ENCODE measurements around the gene ANKRD17.

The ANKRD17 gene

GRCh38 chr4:73252001-73252400 is 6.6 kb downstream of the ANKRD17 start:
- Histone ChIP-seq H3K4me3 (IDR thresholded peaks at IDR 0.05; ENCODE audit: insufficient read depth, low read depth, low read length) (no peak overlapping the region), H3K4me2 (no peak overlapping the region), H4K20me1 (ENCODE audit: insufficient read depth) (peaks cover 82% of the 10 kb centered on the region), H2AFZ (ENCODE audit: low read depth) (no peak overlapping the region), H3K36me3 (ENCODE audit: insufficient read depth) (no peaks in the 10 kb centered on the region; the same call in 1 of the 2 replicates), H3K4me1 (ENCODE audit: low read depth, poor library complexity, severe bottlenecking) (peaks cover 48% of the 10 kb centered on the region), H3K27me3 (ENCODE audit: insufficient read depth, low read depth) (no peaks in the 10 kb centered on the region), H3K79me2 (ENCODE audit: insufficient read depth, low read depth) (peaks cover 100% of the 10 kb centered on the region), H3K9ac (no peak overlapping the region), H3K27ac (no peak overlapping the region)
- TF ChIP-seq, protein P1, sequence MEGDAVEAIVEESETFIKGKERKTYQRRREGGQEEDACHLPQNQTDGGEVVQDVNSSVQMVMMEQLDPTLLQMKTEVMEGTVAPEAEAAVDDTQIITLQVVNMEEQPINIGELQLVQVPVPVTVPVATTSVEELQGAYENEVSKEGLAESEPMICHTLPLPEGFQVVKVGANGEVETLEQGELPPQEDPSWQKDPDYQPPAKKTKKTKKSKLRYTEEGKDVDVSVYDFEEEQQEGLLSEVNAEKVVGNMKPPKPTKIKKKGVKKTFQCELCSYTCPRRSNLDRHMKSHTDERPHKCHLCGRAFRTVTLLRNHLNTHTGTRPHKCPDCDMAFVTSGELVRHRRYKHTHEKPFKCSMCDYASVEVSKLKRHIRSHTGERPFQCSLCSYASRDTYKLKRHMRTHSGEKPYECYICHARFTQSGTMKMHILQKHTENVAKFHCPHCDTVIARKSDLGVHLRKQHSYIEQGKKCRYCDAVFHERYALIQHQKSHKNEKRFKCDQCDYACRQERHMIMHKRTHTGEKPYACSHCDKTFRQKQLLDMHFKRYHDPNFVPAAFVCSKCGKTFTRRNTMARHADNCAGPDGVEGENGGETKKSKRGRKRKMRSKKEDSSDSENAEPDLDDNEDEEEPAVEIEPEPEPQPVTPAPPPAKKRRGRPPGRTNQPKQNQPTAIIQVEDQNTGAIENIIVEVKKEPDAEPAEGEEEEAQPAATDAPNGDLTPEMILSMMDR (conservative IDR thresholded peaks at IDR 0.05; ENCODE audit: low read depth, low read length), result no peak

- TF ChIP-seq, protein P1 (conservative IDR thresholded peaks at IDR 0.05; ENCODE audit: low read depth, low read length), result peak; percentile 25; the same call in 1 of the 2 replicates
- peaks cover 100% of the 10 kb centered on the region for H3K79me2 ChIP-seq (ENCODE audit: insufficient read depth, low read depth)
- peaks cover 43% of the 10 kb centered on the region for H3K4me1 ChIP-seq (ENCODE audit: low read depth, poor library complexity, severe bottlenecking)
- H4K20me1 ChIP-seq (ENCODE audit: insufficient read depth), result peaks cover 81% of the 10 kb centered on the region
- no peaks in the 10 kb centered on the region for H3K27me3 ChIP-seq (ENCODE audit: insufficient read depth, low read depth)
- no peak overlapping the region for H3K9ac ChIP-seq
- no peak overlapping the region for H2AFZ ChIP-seq (ENCODE audit: low read depth)
- no peaks in the 10 kb centered on the region; the same call in 1 of the 2 replicates for H3K36me3 ChIP-seq (ENCODE audit: insufficient read depth)
- no peak overlapping the region for H3K4me3 ChIP-seq (IDR thresholded peaks at IDR 0.05; ENCODE audit: insufficient read depth, low read depth, low read length)
- H3K4me2 ChIP-seq, result no peak overlapping the region
- H3K27ac ChIP-seq, result no peak overlapping the region
Measured at GRCh38 chr4:73251384-73251783, 7.2 kb downstream of the ANKRD17 start.

DNA sequence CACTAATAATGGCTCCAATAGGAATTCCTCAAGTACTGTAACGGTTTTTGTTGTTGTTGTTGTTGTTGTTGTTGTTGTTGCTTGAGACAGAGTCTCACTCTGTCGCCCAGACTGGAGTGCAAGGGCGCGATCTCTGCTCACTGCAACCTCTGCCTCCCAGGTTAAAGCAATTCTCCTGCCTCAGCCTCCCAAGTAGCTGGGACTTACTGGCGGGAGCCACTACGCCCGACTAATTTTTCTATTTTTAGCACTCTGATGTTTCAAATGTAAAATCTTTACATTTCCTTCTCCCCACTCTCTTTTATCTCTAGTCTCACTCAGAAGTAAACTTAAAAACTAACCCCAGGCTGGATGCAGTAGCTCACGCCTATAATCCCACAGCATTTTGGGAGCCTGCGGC is 8.0 kb downstream of the ANKRD17 start:
- H2AFZ ChIP-seq (ENCODE audit: low read depth), result no peak overlapping the region
- no peak overlapping the region for H3K27ac ChIP-seq
- peaks cover 100% of the 10 kb centered on the region for H3K79me2 ChIP-seq (ENCODE audit: insufficient read depth, low read depth)
- H3K4me3 ChIP-seq (IDR thresholded peaks at IDR 0.05; ENCODE audit: insufficient read depth, low read depth, low read length), result no peak overlapping the region
- TF ChIP-seq, protein P1 (conservative IDR thresholded peaks at IDR 0.05; ENCODE audit: low read depth, low read length), result no peak
- peaks cover 36% of the 10 kb centered on the region for H3K4me1 ChIP-seq (ENCODE audit: low read depth, poor library complexity, severe bottlenecking)
- no peak overlapping the region for H3K9ac ChIP-seq
- H3K36me3 ChIP-seq (ENCODE audit: insufficient read depth), result no peaks in the 10 kb centered on the region; the same call in 1 of the 2 replicates
- H3K4me2 ChIP-seq, result no peak overlapping the region
- H3K27me3 ChIP-seq (ENCODE audit: insufficient read depth, low read depth), result no peaks in the 10 kb centered on the region
- peaks cover 81% of the 10 kb centered on the region for H4K20me1 ChIP-seq (ENCODE audit: insufficient read depth)

DNA sequence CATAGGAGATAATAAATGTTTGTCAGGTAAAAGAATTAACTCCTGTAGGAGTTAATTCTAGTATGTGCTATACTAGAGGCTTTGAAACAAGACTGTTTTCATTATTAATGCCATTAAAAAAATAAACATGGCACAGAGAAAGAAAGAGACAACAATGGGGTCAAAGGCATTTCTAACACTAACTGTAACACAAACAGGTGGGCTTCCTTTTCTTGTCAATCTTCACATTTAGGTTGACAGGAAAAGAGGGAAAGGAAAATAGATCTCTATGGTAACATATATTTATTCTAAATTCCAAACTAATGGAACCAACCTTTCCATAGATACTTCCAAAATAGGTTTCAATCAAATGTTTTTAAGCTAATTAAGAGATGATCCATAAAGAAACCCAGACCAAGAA is 9.8 kb downstream of the ANKRD17 start:
- Histone ChIP-seq H3K27ac (no peak overlapping the region), H3K4me3 (IDR thresholded peaks at IDR 0.05; ENCODE audit: insufficient read depth, low read depth, low read length) (no peak overlapping the region), H2AFZ (ENCODE audit: low read depth) (no peak overlapping the region), H3K9ac (no peak overlapping the region), H4K20me1 (ENCODE audit: insufficient read depth) (peaks cover 80% of the 10 kb centered on the region), H3K27me3 (ENCODE audit: insufficient read depth, low read depth) (no peaks in the 10 kb centered on the region), H3K4me1 (ENCODE audit: low read depth, poor library complexity, severe bottlenecking) (peaks cover 18% of the 10 kb centered on the region), H3K4me2 (no peak overlapping the region), H3K79me2 (ENCODE audit: insufficient read depth, low read depth) (peaks cover 99% of the 10 kb centered on the region), H3K36me3 (ENCODE audit: insufficient read depth) (no peaks in the 10 kb centered on the region; the same call in 1 of the 2 replicates)
- TF ChIP-seq, protein P1 (conservative IDR thresholded peaks at IDR 0.05; ENCODE audit: low read depth, low read length), result no peak

Data from KMS-11 (cell line).